Activated CD4-positive, alpha-beta T cell treated with anti-CD3 and anti-CD28 coated beads, Interleukin-2, amount 50 U/mL, for 1 hour (primary cell): ENCODE measurements around the gene VPREB1.
"Not testable (repeated sequence)": the region's sequence is repeated elsewhere in the genome, so short reads cannot be mapped to it uniquely, and the experiment has no call there.

Experiments
- DNase-seq: peaks from one replicate; pipeline ENCODE4 v3.0.0-alpha.2; 2020

The VPREB1 gene

GRCh38 chr22:22246706-22247105 is 2.1 kb downstream of the VPREB1 start:
- no peak for DNase-seq

GRCh38 chr22:22248878-22249277 is 4.3 kb downstream of the VPREB1 start:
- no peak for DNase-seq

GRCh38 chr22:22250651-22251050 is 6.1 kb downstream of the VPREB1 start:
- not testable (repeated sequence) for DNase-seq

- not testable (repeated sequence) for DNase-seq
Observed at GRCh38 chr22:22256133-22256532, 11.5 kb downstream of the VPREB1 start.

GRCh38 chr22:22258597-22259415 is 14.2 kb downstream of the VPREB1 start:
- not testable (repeated sequence) for DNase-seq

- not testable (repeated sequence) for DNase-seq
Observed at GRCh38 chr22:22260169-22260568, 15.6 kb downstream of the VPREB1 start.

GRCh38 chr22:22260586-22260985 is 16.0 kb downstream of the VPREB1 start:
- not testable (repeated sequence) for DNase-seq

- DNase-seq, result not testable (repeated sequence)
Observed at GRCh38 chr22:22262332-22263074, 17.9 kb downstream of the VPREB1 start.

GRCh38 chr22:22263823-22264222 is 19.2 kb downstream of the VPREB1 start:
- DNase-seq, result not testable (repeated sequence)

- not testable (repeated sequence) for DNase-seq
Observed at GRCh38 chr22:22270036-22270676, 25.6 kb downstream of the VPREB1 start.

- DNase-seq, result not testable (repeated sequence)
Observed at GRCh38 chr22:22277423-22277822, 32.8 kb downstream of the VPREB1 start.

- not testable (repeated sequence) for DNase-seq
Observed at GRCh38 chr22:22284962-22285756, 40.6 kb downstream of the VPREB1 start.

- not testable (repeated sequence) for DNase-seq
Observed at GRCh38 chr22:22286390-22287105, 42.0 kb downstream of the VPREB1 start.

- not testable (repeated sequence) for DNase-seq
Observed at GRCh38 chr22:22287106-22287626, 42.6 kb downstream of the VPREB1 start.

- not testable (repeated sequence) for DNase-seq
Observed at GRCh38 chr22:22289666-22290065, 45.1 kb downstream of the VPREB1 start.

- DNase-seq, result not testable (repeated sequence)
Observed at GRCh38 chr22:22291129-22291806, 46.7 kb downstream of the VPREB1 start.

- not testable (repeated sequence) for DNase-seq
Observed at GRCh38 chr22:22292656-22293055, 48.1 kb downstream of the VPREB1 start.

- not testable (repeated sequence) for DNase-seq
Observed at GRCh38 chr22:22293436-22293835, 48.9 kb downstream of the VPREB1 start.

GRCh38 chr22:22294641-22295040 is 50.1 kb downstream of the VPREB1 start:
- not testable (repeated sequence) for DNase-seq
